Activated CD4-positive, alpha-beta T cell treated with anti-CD3 and anti-CD28 coated beads, Interleukin-2, amount 10 ng/mL, durations not matched to agents 7 days and 5 days (primary cell): Measurements from ENCODE around the gene RBBP8. TPM values are rescaled to one million over a fixed set of nuclear protein-coding genes. Genes with fewer than 3 reads are reported as not detected.

ENCODE experiments used
- CTCF ChIA-PET: fragments of 350-600 bp; sonication (Branson Sonifier 250); formaldehyde crosslinking; loops from one replicate; lab custom pipeline; 2021; ENCODE audit warnings: antibody characterized with exemption; lab: Charles Lee
- POLR2A ChIA-PET: fragments of 350-600 bp; sonication (Branson Sonifier 250); formaldehyde crosslinking; loops from one replicate; lab custom pipeline; 2021; ENCODE audit warnings: antibody characterized with exemption; lab: Charles Lee
- DNase-seq: peaks from one replicate; pipeline ENCODE4 v3.0.0-alpha.2; 2020
- H3K27ac Mint-ChIP-seq: one replicate; pipeline ENCODE4 v1.8.0; 2021; ENCODE audit warnings: mild to moderate bottlenecking, moderate library complexity, mixed read lengths
- H3K27me3 Mint-ChIP-seq: one replicate; pipeline ENCODE4 v1.8.0; 2021; ENCODE audit warnings: mixed read lengths
- H3K36me3 Mint-ChIP-seq: one replicate; pipeline ENCODE4 v1.8.0; 2021; ENCODE audit warnings: low read depth, mixed read lengths
- H3K4me1 Mint-ChIP-seq: one replicate; pipeline ENCODE4 v1.8.0; 2021; ENCODE audit warnings: mixed read lengths
- H3K4me3 Mint-ChIP-seq: one replicate; pipeline ENCODE4 v1.8.0; 2021; ENCODE audit warnings: mild to moderate bottlenecking, moderate library complexity, mixed read lengths
- H3K9me3 Mint-ChIP-seq: one replicate; pipeline ENCODE4 v1.8.0; 2021; ENCODE audit warnings: mixed read lengths
- total RNA-seq, 2 experiments: library from RNA; stranded (reverse); gene quantifications; one replicate each; pipeline ENCODE4 v1.2.3, GENCODE V29; 2021

Gene RBBP8
- total RNA-seq, 2 experiments from 2014 or later: 63.3 to 66.2 TPM

DNA sequence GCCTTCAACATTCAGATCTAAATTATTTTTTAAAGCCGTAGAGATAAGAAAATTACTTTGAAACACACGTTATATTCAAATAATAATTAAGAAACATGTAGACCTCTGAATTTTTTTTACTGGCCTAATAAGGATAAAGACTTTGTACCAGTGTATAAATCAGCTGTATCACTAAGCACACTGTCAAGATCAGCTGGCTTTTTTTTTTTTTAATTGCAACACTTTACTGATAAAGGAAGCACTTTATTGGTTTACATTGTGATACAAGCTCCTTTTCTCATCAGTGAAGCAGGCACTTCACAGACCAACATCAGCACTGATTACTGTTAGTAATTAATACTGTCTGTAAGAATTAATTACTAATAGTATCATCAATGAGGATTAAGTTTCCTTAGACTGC is 88.5 kb downstream of the RBBP8 start:
- Mint-ChIP-seq H3K4me1 (peaks cover 16% of the 10 kb centered on the region), H3K27me3 (no peaks in the 10 kb centered on the region), H3K27ac (peak overlapping the region; percentile 90), H3K4me3 (peak overlapping the region; percentile 68), H3K9me3 (no peaks in the 10 kb centered on the region), H3K36me3 (peaks cover 42% of the 10 kb centered on the region)
- ChIA-PET POLR2A (no interaction called here), CTCF (interaction anchor here (1.0 kb wide), 1 partner anchor 357 kb away, joined by 4 read pairs; no protein-coding TSS in a partner anchor)
- no peak for DNase-seq

DNA sequence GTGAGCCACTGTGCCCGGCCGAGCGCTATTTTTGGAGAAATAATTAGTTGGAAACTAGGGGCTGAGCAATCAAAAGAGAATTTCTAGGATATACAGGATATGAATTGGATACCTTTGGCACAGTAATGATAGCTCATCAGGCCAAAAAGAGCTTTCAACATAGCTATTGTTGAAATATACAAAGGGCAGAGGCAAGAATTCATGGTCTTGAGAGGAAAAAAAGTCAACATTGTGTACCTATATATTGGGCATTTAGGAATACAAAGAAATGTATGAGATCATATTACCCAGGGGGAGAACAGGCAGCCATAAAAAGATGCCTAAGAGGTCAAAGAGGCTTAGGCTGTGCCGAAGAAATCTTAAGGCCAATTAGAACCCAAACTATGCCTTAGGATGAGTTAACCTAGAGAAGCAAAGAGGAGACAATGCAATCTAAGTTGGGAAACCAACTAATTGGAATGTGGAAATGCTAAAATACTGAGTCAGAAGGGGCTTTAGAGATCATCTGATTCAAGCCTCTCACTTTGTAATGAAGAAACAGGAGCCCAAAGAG is 99.0 kb downstream of the RBBP8 start:
- no peaks in the 10 kb centered on the region for H3K27me3 Mint-ChIP-seq
- POLR2A ChIA-PET: no interaction called here
- no peak for DNase-seq
- H3K4me3 Mint-ChIP-seq: no peak overlapping the region
- no peak overlapping the region for H3K27ac Mint-ChIP-seq
- peaks cover 15% of the 10 kb centered on the region for H3K36me3 Mint-ChIP-seq
- CTCF ChIA-PET: interaction anchor here (0.6 to 2.0 kb wide), 5 partner anchors 10 to 348 kb away, joined by 3 to 7 read pairs (median 4); no protein-coding TSS in a partner anchor
- peaks cover 6% of the 10 kb centered on the region for H3K4me1 Mint-ChIP-seq
- no peaks in the 10 kb centered on the region for H3K9me3 Mint-ChIP-seq

DNA sequence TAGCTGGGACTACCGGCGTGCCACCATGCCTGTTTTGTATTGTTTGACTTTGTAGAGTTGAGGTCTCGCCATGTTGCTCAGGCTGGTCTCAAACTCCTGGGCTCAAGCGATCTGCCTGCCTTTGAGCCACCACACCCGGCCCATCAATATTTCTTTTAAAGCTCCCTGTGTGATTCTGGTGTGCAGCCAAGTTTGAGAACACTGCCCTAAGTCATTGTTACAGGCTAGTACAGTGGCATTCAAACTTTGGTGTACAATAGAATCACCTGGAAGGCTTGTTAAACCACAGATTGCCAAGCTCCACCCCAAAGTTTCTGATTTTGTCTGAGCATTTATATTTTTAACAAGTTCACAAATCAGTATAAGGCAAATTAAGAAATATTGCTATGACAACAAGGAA is 99.9 kb downstream of the RBBP8 start:
- H3K9me3 Mint-ChIP-seq: no peaks in the 10 kb centered on the region
- CTCF ChIA-PET: interaction anchor here (0.6 kb wide), 1 partner anchor 313 kb away, joined by 3 read pairs; no protein-coding TSS in a partner anchor
- H3K4me1 Mint-ChIP-seq: peaks cover 2% of the 10 kb centered on the region
- POLR2A ChIA-PET: interaction anchor here (0.7 kb wide), 1 partner anchor 225 kb away, joined by 3 read pairs; no protein-coding TSS in a partner anchor
- H3K4me3 Mint-ChIP-seq: no peak overlapping the region
- no peak for DNase-seq
- peaks cover 6% of the 10 kb centered on the region for H3K36me3 Mint-ChIP-seq
- H3K27ac Mint-ChIP-seq: no peak overlapping the region
- H3K27me3 Mint-ChIP-seq: no peaks in the 10 kb centered on the region

- POLR2A ChIA-PET: no interaction called here
- CTCF ChIA-PET: interaction anchor here (0.7 to 1.0 kb wide), 2 partner anchors 28 to 1361 kb away, joined by 3 read pairs; no protein-coding TSS in a partner anchor
- no peak for DNase-seq
- Mint-ChIP-seq H3K27ac (no peak overlapping the region), H3K36me3 (no peaks in the 10 kb centered on the region), H3K4me1 (no peaks in the 10 kb centered on the region), H3K4me3 (no peak overlapping the region), H3K27me3 (peaks cover 2% of the 10 kb centered on the region), H3K9me3 (no peaks in the 10 kb centered on the region)
Measured at GRCh38 chr18:23036660-23037201, 103.6 kb downstream of the RBBP8 start.

GRCh38 chr18:23037646-23038045 is 104.5 kb downstream of the RBBP8 start:
- POLR2A ChIA-PET: no interaction called here
- Mint-ChIP-seq H3K9me3 (peaks cover 3% of the 10 kb centered on the region), H3K4me1 (no peaks in the 10 kb centered on the region), H3K27me3 (peaks cover 2% of the 10 kb centered on the region), H3K27ac (no peak overlapping the region), H3K36me3 (no peaks in the 10 kb centered on the region), H3K4me3 (no peak overlapping the region)
- CTCF ChIA-PET: interaction anchor here (1.0 kb wide), 1 partner anchor 29 kb away, joined by 3 read pairs; no protein-coding TSS in a partner anchor
- no peak for DNase-seq

DNA sequence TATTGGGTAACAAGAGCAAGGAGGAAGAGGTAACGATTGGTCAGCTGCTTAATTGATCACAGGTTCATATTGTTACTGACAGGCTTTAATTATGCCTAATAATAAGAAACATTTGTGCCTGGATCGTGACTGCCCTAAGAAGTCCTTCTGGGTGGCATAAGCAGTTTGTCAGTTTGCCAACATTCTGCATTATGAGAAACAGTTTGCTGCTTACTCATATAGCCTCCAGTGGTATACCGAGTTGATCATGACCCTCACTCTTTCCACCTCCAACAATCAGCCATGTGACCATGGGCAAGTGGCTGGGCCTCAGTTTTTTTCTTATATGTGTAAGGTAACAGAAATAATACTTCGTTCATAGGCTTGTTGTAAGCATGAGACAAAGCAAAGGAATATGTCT is 105.6 kb downstream of the RBBP8 start:
- Mint-ChIP-seq H3K9me3 (peaks cover 3% of the 10 kb centered on the region), H3K36me3 (no peaks in the 10 kb centered on the region)

DNA sequence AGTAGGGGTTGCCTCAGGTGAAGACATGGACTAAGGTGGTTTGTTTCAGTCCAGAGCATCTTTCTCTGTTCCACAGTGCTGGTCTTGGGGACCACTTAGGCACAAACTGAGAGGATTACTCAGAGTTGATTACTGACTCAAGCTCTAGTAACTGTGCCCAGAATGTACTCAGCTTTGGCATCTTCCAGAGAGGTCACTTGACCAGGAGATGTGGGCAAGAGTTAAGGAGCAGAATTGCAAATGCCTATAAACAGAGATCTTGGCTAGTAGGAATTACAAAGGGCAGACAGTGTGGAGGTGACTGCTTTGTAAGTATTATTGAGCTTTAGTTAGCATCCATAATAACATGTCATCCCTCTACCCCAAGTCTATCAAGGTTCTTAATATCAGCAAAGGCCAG is 109.0 kb downstream of the RBBP8 start:
- H3K36me3 Mint-ChIP-seq: no peaks in the 10 kb centered on the region
- H3K9me3 Mint-ChIP-seq: peaks cover 3% of the 10 kb centered on the region
- POLR2A ChIA-PET: no interaction called here
- H3K27ac Mint-ChIP-seq: no peak overlapping the region
- DNase-seq: no peak
- CTCF ChIA-PET: interaction anchor here (1.6 kb wide), 2 partner anchors 11 to 13 kb away, joined by 5 to 7 read pairs; no protein-coding TSS in a partner anchor
- peaks cover 2% of the 10 kb centered on the region for H3K27me3 Mint-ChIP-seq
- H3K4me1 Mint-ChIP-seq: no peaks in the 10 kb centered on the region
- no peak overlapping the region for H3K4me3 Mint-ChIP-seq

More for the DNA sequence above, 105.6 kb downstream of the RBBP8 start:
- no peak for DNase-seq
- ChIA-PET CTCF (no interaction called here), POLR2A (no interaction called here)
- Mint-ChIP-seq H3K4me1 (no peaks in the 10 kb centered on the region), H3K27me3 (peaks cover 2% of the 10 kb centered on the region), H3K4me3 (no peak overlapping the region), H3K27ac (no peak overlapping the region)

- ChIA-PET POLR2A (no interaction called here), CTCF (no interaction called here)
- Mint-ChIP-seq H3K36me3 (no peaks in the 10 kb centered on the region), H3K9me3 (peaks cover 3% of the 10 kb centered on the region), H3K27ac (no peak overlapping the region), H3K4me3 (no peak overlapping the region), H3K4me1 (no peaks in the 10 kb centered on the region), H3K27me3 (peaks cover 2% of the 10 kb centered on the region)
- DNase-seq: no peak
Measured at GRCh38 chr18:23043803-23044376, 110.8 kb downstream of the RBBP8 start.

GRCh38 chr18:23049698-23050373 is 116.7 kb downstream of the RBBP8 start:
- POLR2A ChIA-PET: no interaction called here

GRCh38 chr18:23053776-23054457 is 120.8 kb downstream of the RBBP8 start:
- POLR2A ChIA-PET: no interaction called here
- H3K4me3 Mint-ChIP-seq: no peak overlapping the region

More at GRCh38 chr18:23049698-23050373, 116.7 kb downstream of the RBBP8 start:
- Mint-ChIP-seq H3K27me3 (peaks cover 4% of the 10 kb centered on the region), H3K9me3 (peaks cover 3% of the 10 kb centered on the region), H3K4me3 (no peak overlapping the region), H3K4me1 (peaks cover 20% of the 10 kb centered on the region), H3K27ac (peak overlapping the region; percentile 82), H3K36me3 (no peaks in the 10 kb centered on the region)
- peak; percentile 32 for DNase-seq
- CTCF ChIA-PET: interaction anchor here (0.6 to 0.9 kb wide), 3 partner anchors 20 to 22 kb away, joined by 3 read pairs; no protein-coding TSS in a partner anchor

DNA sequence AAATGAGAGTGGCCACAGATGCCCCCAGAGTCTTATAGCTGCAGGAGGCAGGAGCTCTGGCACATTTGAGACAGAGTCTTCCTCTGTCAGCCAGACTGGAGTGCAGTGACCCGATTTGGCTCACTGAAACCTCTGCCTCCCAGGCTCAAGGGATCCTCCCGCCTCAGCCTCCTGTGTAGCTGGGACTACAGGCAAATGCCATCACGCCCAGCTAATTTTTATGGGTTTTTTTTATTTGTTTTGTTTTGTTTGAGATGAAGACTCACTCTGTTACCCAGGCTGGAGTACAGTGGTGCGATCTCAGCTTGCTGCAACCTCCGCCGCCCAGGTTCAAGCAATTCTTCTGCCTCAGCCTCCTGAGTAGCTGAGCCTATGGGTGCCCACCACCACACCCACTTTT is 121.4 kb downstream of the RBBP8 start:
- Mint-ChIP-seq H3K27me3 (peaks cover 14% of the 10 kb centered on the region), H3K4me3 (no peak overlapping the region), H3K9me3 (peaks cover 3% of the 10 kb centered on the region), H3K27ac (no peak overlapping the region), H3K36me3 (no peaks in the 10 kb centered on the region), H3K4me1 (peaks cover 16% of the 10 kb centered on the region)
- ChIA-PET CTCF (interaction anchor here (0.8 to 1.4 kb wide), 6 partner anchors 12 to 169 kb away, joined by 3 to 8 read pairs (median 4); no protein-coding TSS in a partner anchor), POLR2A (no interaction called here)
- no peak for DNase-seq

More at GRCh38 chr18:23053776-23054457, 120.8 kb downstream of the RBBP8 start:
- CTCF ChIA-PET: interaction anchor here (1.0 to 1.3 kb wide), 4 partner anchors 13 to 23 kb away, joined by 3 to 4 read pairs (median 3); no protein-coding TSS in a partner anchor
- Mint-ChIP-seq H3K4me1 (peaks cover 20% of the 10 kb centered on the region), H3K9me3 (peaks cover 3% of the 10 kb centered on the region), H3K27me3 (peaks cover 14% of the 10 kb centered on the region), H3K36me3 (no peaks in the 10 kb centered on the region), H3K27ac (no peak overlapping the region)
- no peak for DNase-seq

GRCh38 chr18:23056315-23056714 is 123.2 kb downstream of the RBBP8 start:
- Mint-ChIP-seq H3K4me3 (no peak overlapping the region), H3K4me1 (peaks cover 2% of the 10 kb centered on the region), H3K36me3 (no peaks in the 10 kb centered on the region), H3K27me3 (peaks cover 16% of the 10 kb centered on the region), H3K27ac (no peak overlapping the region), H3K9me3 (no peaks in the 10 kb centered on the region)
- ChIA-PET CTCF (interaction anchor here (1.1 kb wide), 1 partner anchor 9 kb away, joined by 4 read pairs; no protein-coding TSS in a partner anchor), POLR2A (no interaction called here)
- no peak for DNase-seq
